ENCODE measurements around the gene GPR35.

Gene GPR35

DNA sequence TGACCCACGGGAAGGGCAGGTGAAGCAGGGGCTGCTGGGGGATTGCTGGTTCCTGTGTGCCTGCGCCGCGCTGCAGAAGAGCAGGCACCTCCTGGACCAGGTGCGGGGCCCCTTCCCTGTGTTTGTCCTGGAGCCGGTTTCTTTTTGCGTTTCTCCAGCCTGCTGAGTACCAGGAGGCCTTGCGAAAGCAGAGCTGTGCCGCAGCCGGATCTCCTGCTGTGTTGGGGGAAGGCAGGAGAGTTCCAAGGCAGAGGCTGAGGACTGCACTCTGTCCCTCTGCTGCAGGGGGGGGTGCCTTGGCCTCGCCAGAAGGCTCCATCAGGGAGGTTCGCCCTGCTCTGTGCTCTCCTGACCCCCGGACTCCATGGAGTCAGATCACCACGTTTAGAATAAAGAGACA, 35.9 kb upstream of the GPR35 start:
- in situ Hi-C loops (cut with MboI; ENCODE audit: low sequenced_read_pairs, unreplicated experiment), result no loop called here
- no peak for DNase-seq (ENCODE audit: low spot score)
- TF ChIP-seq, protein P1, sequence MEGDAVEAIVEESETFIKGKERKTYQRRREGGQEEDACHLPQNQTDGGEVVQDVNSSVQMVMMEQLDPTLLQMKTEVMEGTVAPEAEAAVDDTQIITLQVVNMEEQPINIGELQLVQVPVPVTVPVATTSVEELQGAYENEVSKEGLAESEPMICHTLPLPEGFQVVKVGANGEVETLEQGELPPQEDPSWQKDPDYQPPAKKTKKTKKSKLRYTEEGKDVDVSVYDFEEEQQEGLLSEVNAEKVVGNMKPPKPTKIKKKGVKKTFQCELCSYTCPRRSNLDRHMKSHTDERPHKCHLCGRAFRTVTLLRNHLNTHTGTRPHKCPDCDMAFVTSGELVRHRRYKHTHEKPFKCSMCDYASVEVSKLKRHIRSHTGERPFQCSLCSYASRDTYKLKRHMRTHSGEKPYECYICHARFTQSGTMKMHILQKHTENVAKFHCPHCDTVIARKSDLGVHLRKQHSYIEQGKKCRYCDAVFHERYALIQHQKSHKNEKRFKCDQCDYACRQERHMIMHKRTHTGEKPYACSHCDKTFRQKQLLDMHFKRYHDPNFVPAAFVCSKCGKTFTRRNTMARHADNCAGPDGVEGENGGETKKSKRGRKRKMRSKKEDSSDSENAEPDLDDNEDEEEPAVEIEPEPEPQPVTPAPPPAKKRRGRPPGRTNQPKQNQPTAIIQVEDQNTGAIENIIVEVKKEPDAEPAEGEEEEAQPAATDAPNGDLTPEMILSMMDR (IDR thresholded peaks at IDR 0.05; ENCODE audit: borderline replicate concordance, control extremely low read depth, extremely low read depth, insufficient read depth, missing control alignments), result no peak

DNA sequence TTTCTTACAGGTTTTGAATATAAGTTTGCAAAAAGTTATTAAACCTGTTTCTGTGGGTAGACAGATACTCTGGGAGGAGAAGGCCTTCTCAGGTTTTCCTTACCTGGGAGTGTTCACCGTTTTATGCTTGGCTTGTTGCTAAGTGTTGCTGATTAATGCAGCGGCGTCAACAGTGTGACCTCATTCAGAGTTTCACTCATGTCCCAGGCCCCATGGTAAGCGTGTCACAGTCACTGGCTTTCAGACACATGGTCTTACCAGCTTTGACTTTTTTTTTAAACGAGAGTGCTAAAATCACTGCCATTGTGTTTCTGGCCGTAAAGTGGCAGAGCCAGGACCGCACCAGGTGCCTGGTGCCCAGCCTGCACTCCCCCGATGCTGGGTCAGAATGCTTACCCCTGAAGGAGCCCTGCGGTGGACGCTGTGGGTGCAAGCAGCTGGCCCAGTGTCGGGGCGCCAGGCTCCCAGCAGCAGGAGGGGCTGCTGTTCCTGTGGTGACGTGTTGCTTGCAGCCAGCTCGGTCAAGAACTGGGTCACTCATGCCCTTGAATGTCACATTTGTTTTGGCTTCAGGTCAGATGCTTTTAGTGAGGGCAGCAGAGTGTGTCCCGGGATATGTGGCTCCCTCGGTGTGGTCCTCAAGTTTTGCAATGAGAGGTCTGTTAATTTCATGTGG, 35.3 kb upstream of the GPR35 start:
- DNase-seq (ENCODE audit: low spot score), result no peak
- TF ChIP-seq, protein P1 (IDR thresholded peaks at IDR 0.05; ENCODE audit: borderline replicate concordance, control extremely low read depth, extremely low read depth, insufficient read depth, missing control alignments), result no peak
- in situ Hi-C loops (cut with MboI; ENCODE audit: low sequenced_read_pairs, unreplicated experiment), result no loop called here

DNA sequence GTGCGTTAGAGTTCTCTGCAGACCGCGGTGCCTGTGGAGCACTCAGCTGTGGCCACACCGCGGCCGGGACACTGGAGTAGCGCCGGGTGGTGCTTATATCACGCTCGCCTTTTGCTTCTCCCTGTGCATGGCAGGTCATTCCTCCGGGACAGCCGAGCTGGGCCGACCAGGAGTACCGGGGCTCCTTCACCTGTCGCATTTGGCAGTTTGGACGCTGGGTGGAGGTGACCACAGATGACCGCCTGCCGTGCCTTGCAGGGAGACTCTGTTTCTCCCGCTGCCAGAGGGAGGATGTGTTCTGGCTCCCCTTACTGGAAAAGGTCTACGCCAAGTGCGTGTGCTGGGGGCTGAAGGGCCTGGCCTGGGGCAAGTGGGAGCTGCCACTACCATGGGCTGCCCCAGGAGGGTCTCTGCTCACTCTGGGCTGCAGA, 34.6 kb upstream of the GPR35 start:
- DNase-seq (ENCODE audit: low spot score), result no peak
- in situ Hi-C loops (cut with MboI; ENCODE audit: low sequenced_read_pairs, unreplicated experiment), result no loop called here
- TF ChIP-seq, protein P1 (IDR thresholded peaks at IDR 0.05; ENCODE audit: borderline replicate concordance, control extremely low read depth, extremely low read depth, insufficient read depth, missing control alignments), result no peak

DNA sequence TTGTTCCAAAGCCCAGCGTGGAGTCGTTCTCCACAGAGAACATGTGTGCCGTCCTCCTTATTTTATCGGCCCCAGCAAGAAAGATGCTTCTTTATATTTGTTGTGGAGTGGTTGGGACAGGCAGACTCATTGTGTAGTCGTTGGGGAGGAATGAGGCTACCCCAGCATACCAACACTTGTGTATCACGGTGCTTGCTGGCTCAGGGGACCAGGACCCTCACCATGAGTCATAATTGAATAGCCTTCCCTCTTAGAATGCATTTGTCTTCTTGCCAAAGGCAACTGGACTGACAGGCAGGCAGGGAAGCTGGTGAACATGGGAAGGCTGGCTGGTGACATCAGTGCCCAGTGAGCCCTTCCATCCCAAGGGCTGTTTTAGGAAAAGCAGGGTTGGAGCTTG, 34.1 kb upstream of the GPR35 start:
- in situ Hi-C loops (cut with MboI; ENCODE audit: low sequenced_read_pairs, unreplicated experiment), result no loop called here

DNA sequence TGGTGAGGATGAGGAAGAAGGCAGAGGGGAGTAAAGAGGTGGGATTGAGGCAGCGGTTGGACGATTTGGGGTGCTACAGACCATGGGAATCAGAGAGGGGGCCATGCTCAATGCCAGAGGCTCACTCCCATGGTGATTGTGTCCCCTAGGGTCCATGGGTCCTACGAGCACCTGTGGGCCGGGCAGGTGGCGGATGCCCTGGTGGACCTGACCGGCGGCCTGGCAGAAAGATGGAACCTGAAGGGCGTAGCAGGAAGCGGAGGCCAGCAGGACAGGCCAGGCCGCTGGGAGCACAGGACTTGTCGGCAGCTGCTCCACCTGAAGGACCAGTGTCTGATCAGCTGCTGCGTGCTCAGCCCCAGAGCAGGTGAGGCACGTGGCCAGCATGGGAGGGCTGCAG, 33.5 kb upstream of the GPR35 start:
- TF ChIP-seq, protein P1 (IDR thresholded peaks at IDR 0.05; ENCODE audit: borderline replicate concordance, control extremely low read depth, extremely low read depth, insufficient read depth, missing control alignments), result no peak
- in situ Hi-C loops (cut with MboI; ENCODE audit: low sequenced_read_pairs, unreplicated experiment), result no loop called here
- no peak for DNase-seq (ENCODE audit: low spot score)

More for the DNA sequence above, 34.1 kb upstream of the GPR35 start:
- no peak for DNase-seq (ENCODE audit: low spot score)
- TF ChIP-seq, protein P1 (IDR thresholded peaks at IDR 0.05; ENCODE audit: borderline replicate concordance, control extremely low read depth, extremely low read depth, insufficient read depth, missing control alignments), result no peak

DNA sequence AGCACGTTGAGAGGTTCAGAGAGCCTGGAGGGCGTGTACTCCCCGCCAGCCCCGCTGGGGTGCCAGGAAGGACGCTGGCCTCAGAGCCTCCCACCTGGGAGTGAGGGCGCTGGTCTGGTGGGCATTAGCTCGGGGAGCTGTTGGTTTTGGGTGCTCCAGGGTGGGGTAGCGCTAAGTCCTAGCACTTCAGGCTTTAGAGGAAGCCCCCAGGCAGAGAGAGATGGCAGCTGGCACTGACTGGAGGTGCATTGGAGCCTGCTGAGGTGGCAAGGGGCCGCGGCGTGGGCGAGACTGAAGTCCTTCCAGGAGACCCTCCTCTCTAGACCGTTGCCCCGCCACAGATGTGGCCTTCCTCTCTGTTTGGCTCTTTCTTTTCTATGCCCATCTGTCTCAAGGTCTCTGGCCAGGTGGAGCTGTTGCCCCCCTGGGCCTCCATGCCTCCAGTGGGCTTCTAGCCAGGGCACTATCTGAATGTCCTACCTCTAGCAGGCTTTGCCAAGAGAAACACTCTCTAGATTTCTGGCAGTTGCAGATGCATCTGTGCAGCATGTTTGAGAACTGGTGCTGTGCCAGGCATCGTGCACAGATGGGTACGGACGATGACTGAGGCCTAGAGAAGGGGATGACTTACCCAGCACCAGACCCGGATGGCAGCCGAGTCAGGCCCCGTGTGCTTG, 32.1 kb upstream of the GPR35 start:
- in situ Hi-C loops (cut with MboI; ENCODE audit: low sequenced_read_pairs, unreplicated experiment), result no loop called here
- TF ChIP-seq, protein P1 (IDR thresholded peaks at IDR 0.05; ENCODE audit: borderline replicate concordance, control extremely low read depth, extremely low read depth, insufficient read depth, missing control alignments), result no peak
- no peak for DNase-seq (ENCODE audit: low spot score)
